SH-SY5Y (cell line): ENCODE data around the gene CCDC86.

Experiments
- GATA2 ChIP-seq: IDR thresholded peaks from 2 replicates; pipeline ENCODE4 v1.6.1; 2011; ENCODE audit warnings: mild to moderate bottlenecking, low read depth, low read length
- GATA3 ChIP-seq: IDR thresholded peaks from 2 replicates; pipeline ENCODE4 v1.6.1; 2011; ENCODE audit warnings: low read depth, mild to moderate bottlenecking, low read length, moderate library complexity

DNA sequence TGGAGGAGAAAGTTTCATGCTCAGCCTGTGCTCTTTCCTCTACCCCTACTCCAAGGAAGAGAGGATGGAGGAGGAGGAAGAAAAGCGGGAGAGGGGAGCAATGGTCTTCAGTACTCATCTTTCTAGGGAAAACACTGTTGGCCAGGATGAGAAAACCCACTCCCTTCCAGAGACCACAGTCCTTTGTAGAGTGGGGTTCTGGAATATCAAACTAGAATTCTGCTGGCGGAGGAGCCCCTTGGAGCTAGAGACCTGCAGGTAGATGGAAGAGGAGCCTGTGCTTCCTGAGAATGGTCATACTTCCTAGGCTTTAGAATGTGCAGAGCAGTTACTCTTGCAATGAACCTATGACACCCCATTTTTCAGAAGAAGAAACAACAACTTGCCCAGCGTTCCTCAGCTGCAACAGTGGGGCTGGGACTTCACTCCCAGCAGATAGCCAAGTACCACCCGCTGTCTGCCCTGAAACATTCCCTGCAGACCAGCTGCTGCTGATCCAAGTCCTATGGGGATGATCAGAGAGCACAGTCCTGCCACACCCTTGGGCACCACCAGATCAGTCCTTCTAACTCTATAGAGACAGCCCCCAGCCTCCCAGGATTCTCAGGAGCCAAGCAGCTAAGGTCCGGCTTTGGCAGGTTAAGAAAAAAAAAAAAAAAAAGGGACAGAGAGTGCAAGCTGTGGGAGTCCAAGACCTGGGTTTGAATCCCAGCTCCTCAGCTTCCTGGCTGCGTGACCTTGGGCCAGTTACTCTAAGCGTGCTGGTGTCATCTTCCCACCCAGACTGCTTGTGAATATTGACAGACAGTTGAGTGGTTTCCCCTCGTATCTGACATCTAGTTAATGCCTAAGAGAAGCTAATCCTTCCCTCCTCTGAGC lies 13.2 kb downstream of the CCDC86 start:
- no peak for TF ChIP-seq GATA2
- no peak for TF ChIP-seq GATA3
